PC-9 (cell line): ENCODE data around the gene ADGRV1. TPM values are rescaled to one million over a fixed set of nuclear protein-coding genes. Genes with fewer than 3 reads are reported as not detected.

Experiments used
- BruUV-seq: library from RNA; stranded (reverse); fragments of 400-500 nt; replicated peaks from 2 replicates; lab custom pipeline; 2021; lab: Mats Ljungman, UMichigan
- CTCF ChIA-PET: fragments of 300-600 bp; sonication (Branson Sonifier 250); formaldehyde crosslinking; loops from one replicate; lab custom pipeline; 2022; ENCODE audit warnings: antibody characterized with exemption; lab: Charles Lee
- POLR2A ChIA-PET: fragments of 300-600 bp; sonication (Branson Sonifier 250); formaldehyde crosslinking; loops from one replicate; lab custom pipeline; 2022; ENCODE audit warnings: antibody characterized with exemption; ENCODE audit not compliant: unreplicated experiment; lab: Charles Lee
- DNase-seq, 2 experiments: peaks; one replicate each; pipeline versions ENCODE4 v3.0.0 to v3.0.0-alpha.2; 2015 to 2022; ENCODE audit warnings: mixed read lengths in 1 of 2
- H2AFZ ChIP-seq: fragments of 200-600 bp; sonication (generic); 2 replicates; pipeline ENCODE4 v1.8.1; 2017; ENCODE audit warnings: antibody characterized with exemption
- H3F3A ChIP-seq: fragments of 200-600 bp; sonication (generic); 2 replicates; pipeline ENCODE4 v1.8.1; 2017; ENCODE audit warnings: antibody characterized with exemption, mild to moderate bottlenecking, low read depth; ENCODE audit not compliant: insufficient read depth
- H3K27ac ChIP-seq: fragments of 200-600 bp; sonication (generic); 2 replicates; pipeline ENCODE4 v1.6.1; 2016; ENCODE audit warnings: mixed run types
- H3K27me3 ChIP-seq: fragments of 200-600 bp; sonication (generic); 2 replicates; pipeline ENCODE4 v1.6.1; 2016; ENCODE audit warnings: low read depth, mixed run types; ENCODE audit not compliant: insufficient read depth
- H3K36me3 ChIP-seq: fragments of 200-600 bp; sonication (generic); 2 replicates; pipeline ENCODE4 v1.6.1; 2016; ENCODE audit warnings: low read depth, mixed run types
- H3K4me1 ChIP-seq: fragments of 200-600 bp; sonication (generic); replicated peaks from 2 replicates; pipeline ENCODE4 v1.6.1; 2016; ENCODE audit warnings: mixed run types; ENCODE audit not compliant: insufficient read depth
- H3K4me2 ChIP-seq: fragments of 200-600 bp; sonication (generic); 2 replicates; pipeline ENCODE4 v1.6.1; 2017; ENCODE audit warnings: mixed run types
- H3K4me3 ChIP-seq: fragments of 200-600 bp; sonication (generic); 2 replicates; pipeline ENCODE4 v1.6.1; 2016; ENCODE audit warnings: mixed run types
- H3K79me2 ChIP-seq: fragments of 200-600 bp; sonication (generic); 2 replicates; pipeline ENCODE4 v1.6.1; 2017; ENCODE audit warnings: low read depth, mixed run types
- H3K9me2 ChIP-seq: fragments of 200-600 bp; sonication (generic); 2 replicates; pipeline ENCODE4 v1.8.1; 2017; ENCODE audit warnings: mild to moderate bottlenecking; ENCODE audit not compliant: insufficient read depth
- H3K9me3 ChIP-seq: fragments of 200-600 bp; sonication (generic); 2 replicates; pipeline ENCODE4 v1.8.1; 2016; ENCODE audit warnings: low read depth; ENCODE audit not compliant: insufficient read depth
- H4K20me1 ChIP-seq: fragments of 200-600 bp; sonication (generic); 2 replicates; pipeline ENCODE4 v1.8.1; 2017; ENCODE audit not compliant: insufficient read depth
- EZH2 ChIP-seq: fragments of 200-600 bp; sonication (generic); IDR thresholded peaks from 2 replicates; pipeline ENCODE4 v1.8.0; 2017; ENCODE audit warnings: antibody characterized with exemption, low read depth
- intact Hi-C: fragments of 100-400 bp; cut with micrococcal nuclease; formaldehyde crosslinking; loops from one replicate; pipeline ENCODE4 v1.10.0; 2022; ENCODE audit not compliant: unreplicated experiment
- total RNA-seq: library from RNA; stranded (reverse); gene quantifications from 2 replicates; pipeline ENCODE4 v1.2.3, GENCODE V29; 2021
- TF ChIP-seq, protein P1 (sequence below): fragments of 200-600 bp; sonication (generic); conservative IDR thresholded peaks from 2 replicates; pipeline ENCODE4 v1.6.1; 2017; ENCODE audit warnings: mixed run types, antibody characterized with exemption, mild to moderate bottlenecking, moderate library complexity

The ADGRV1 gene
- total RNA-seq, 1 experiment from 2014 or later, result 1.0 TPM

DNA sequence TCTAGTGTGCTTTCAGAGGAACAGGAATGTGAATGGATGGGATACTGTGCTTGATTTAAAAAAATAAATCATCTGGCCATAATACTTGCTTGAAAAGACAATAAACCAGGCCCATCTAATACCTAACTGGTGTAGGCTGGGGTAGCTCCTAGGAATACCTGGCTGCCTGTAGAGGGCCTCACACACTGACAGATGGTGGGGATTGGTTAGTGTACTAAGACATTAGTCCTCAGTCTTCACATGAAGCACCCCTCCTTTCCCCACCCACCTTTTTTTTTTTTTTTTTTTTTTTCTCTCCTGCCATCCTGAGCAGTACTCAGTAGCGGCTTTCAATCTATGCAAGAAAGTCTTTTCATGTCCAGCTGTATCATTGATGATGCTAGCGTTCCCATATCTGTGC lies 130.5 kb downstream of the ADGRV1 start:
- no TSS peak for BruUV-seq

GRCh38 chr5:90690307-90690706 lies 131.7 kb downstream of the ADGRV1 start:
- intact Hi-C loops, result no loop called here
- TF ChIP-seq EZH2, result no peak
- TF ChIP-seq, protein P1, sequence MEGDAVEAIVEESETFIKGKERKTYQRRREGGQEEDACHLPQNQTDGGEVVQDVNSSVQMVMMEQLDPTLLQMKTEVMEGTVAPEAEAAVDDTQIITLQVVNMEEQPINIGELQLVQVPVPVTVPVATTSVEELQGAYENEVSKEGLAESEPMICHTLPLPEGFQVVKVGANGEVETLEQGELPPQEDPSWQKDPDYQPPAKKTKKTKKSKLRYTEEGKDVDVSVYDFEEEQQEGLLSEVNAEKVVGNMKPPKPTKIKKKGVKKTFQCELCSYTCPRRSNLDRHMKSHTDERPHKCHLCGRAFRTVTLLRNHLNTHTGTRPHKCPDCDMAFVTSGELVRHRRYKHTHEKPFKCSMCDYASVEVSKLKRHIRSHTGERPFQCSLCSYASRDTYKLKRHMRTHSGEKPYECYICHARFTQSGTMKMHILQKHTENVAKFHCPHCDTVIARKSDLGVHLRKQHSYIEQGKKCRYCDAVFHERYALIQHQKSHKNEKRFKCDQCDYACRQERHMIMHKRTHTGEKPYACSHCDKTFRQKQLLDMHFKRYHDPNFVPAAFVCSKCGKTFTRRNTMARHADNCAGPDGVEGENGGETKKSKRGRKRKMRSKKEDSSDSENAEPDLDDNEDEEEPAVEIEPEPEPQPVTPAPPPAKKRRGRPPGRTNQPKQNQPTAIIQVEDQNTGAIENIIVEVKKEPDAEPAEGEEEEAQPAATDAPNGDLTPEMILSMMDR, result no peak

More for the DNA sequence above, 130.5 kb downstream of the ADGRV1 start:
- Histone ChIP-seq H3K4me1 (no peaks in the 10 kb centered on the region), H3K9me2 (no peaks in the 10 kb centered on the region), H3K36me3 (no peaks in the 10 kb centered on the region), H3K4me3 (no peak overlapping the region), H3K9me3 (no peaks in the 10 kb centered on the region), H3F3A (no peaks in the 10 kb centered on the region), H4K20me1 (no peaks in the 10 kb centered on the region), H3K27ac (no peak overlapping the region), H3K4me2 (no peak overlapping the region), H2AFZ (no peak overlapping the region), H3K27me3 (no peaks in the 10 kb centered on the region), H3K79me2 (no peaks in the 10 kb centered on the region)
- ChIA-PET CTCF (no interaction called here), POLR2A (no interaction called here)
- DNase-seq, result no peak
- intact Hi-C loops, result no loop called here
- no peak for TF ChIP-seq EZH2

GRCh38 chr5:90691533-90691932 lies 132.9 kb downstream of the ADGRV1 start:
- Histone ChIP-seq H3K9me2 (no peaks in the 10 kb centered on the region), H3K27me3 (no peaks in the 10 kb centered on the region), H3F3A (no peaks in the 10 kb centered on the region), H3K4me1 (no peaks in the 10 kb centered on the region), H3K27ac (no peak overlapping the region), H3K4me2 (no peak overlapping the region), H2AFZ (no peak overlapping the region), H3K36me3 (no peaks in the 10 kb centered on the region), H3K4me3 (no peak overlapping the region), H3K9me3 (no peaks in the 10 kb centered on the region), H4K20me1 (no peaks in the 10 kb centered on the region), H3K79me2 (no peaks in the 10 kb centered on the region)
- intact Hi-C loops, result no loop called here
- DNase-seq, result no peak
- no TSS peak for BruUV-seq
- no peak for TF ChIP-seq EZH2
- TF ChIP-seq, protein P1, result no peak
- CTCF ChIA-PET, result no interaction called here
- POLR2A ChIA-PET, result no interaction called here

More at GRCh38 chr5:90690307-90690706, 131.7 kb downstream of the ADGRV1 start:
- H3K4me3 ChIP-seq, result no peak overlapping the region
- no peaks in the 10 kb centered on the region for H3K9me3 ChIP-seq
- no peaks in the 10 kb centered on the region for H3K36me3 ChIP-seq
- H3K9me2 ChIP-seq, result no peaks in the 10 kb centered on the region
- no TSS peak for BruUV-seq
- H3K27me3 ChIP-seq, result no peaks in the 10 kb centered on the region
- H3K79me2 ChIP-seq, result no peaks in the 10 kb centered on the region
- ChIA-PET CTCF (no interaction called here), POLR2A (no interaction called here)
- no peak overlapping the region for H3K27ac ChIP-seq
- no peak overlapping the region for H3K4me2 ChIP-seq
- H2AFZ ChIP-seq, result no peak overlapping the region
- no peak for DNase-seq
- H3F3A ChIP-seq, result no peaks in the 10 kb centered on the region
- no peaks in the 10 kb centered on the region for H4K20me1 ChIP-seq
- no peaks in the 10 kb centered on the region for H3K4me1 ChIP-seq

DNA sequence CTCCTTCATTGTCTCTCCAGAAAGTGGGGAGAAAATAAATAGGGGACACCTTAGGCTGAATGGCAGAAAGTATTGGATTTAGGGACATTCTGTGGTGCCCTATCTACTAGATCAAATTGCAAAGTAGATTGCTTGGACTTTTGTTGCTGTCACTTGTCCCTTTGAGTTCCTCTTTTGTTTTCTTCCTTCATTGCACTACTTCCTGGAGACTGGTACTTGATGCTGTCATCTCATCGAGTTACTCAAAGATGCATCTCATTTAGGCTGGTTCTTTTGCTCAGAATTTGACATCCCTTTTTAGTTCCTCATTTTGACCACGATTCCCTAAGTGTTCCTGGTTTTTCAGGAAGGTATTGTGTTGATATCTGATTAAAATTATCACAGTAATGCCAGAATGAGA lies 137.6 kb downstream of the ADGRV1 start:
- no TSS peak for BruUV-seq
- Histone ChIP-seq H3K27me3 (no peaks in the 10 kb centered on the region), H3K4me1 (no peaks in the 10 kb centered on the region), H3K79me2 (no peaks in the 10 kb centered on the region), H3K4me3 (no peak overlapping the region), H2AFZ (no peak overlapping the region), H3F3A (no peaks in the 10 kb centered on the region), H4K20me1 (no peaks in the 10 kb centered on the region), H3K36me3 (no peaks in the 10 kb centered on the region), H3K9me3 (no peaks in the 10 kb centered on the region), H3K27ac (no peak overlapping the region), H3K9me2 (no peaks in the 10 kb centered on the region), H3K4me2 (no peak overlapping the region)
- intact Hi-C loops, result no loop called here
- TF ChIP-seq, protein P1, result no peak
- TF ChIP-seq EZH2, result no peak
- ChIA-PET CTCF (interaction anchor here (0.7 kb wide), 1 partner anchor 12 kb away, joined by 3 read pairs; no protein-coding TSS in a partner anchor), POLR2A (no interaction called here)
- no peak for DNase-seq
